HCT116 (cell line): ENCODE results near the gene C1orf122.

Source experiments
- CTCF ChIP-seq, 3 experiments: fragments of 200-600 bp in 1 of 3; sonication (generic) in 1 of 3; IDR thresholded peaks in 2 of 3; conservative IDR thresholded peaks in 1 of 3; 2 replicates each; pipeline ENCODE4 v1.5.1; 2012 to 2017; ENCODE audit warnings: low read depth in 2 of 3, low read length in 2 of 3, antibody characterized with exemption in 1 of 3, borderline replicate concordance in 1 of 3, control low read depth in 1 of 3, mild to moderate bottlenecking in 1 of 3, mixed read lengths in 1 of 3, mixed run types in 1 of 3, moderate library complexity in 1 of 3; ENCODE audit not compliant: insufficient read depth in 1 of 3
- EZH2 ChIP-seq: fragments of 200-600 bp; sonication (generic); IDR thresholded peaks from 2 replicates; pipeline ENCODE4 v1.6.1; 2017; ENCODE audit warnings: antibody characterized with exemption, mixed run types
- JUND ChIP-seq: IDR thresholded peaks from 2 replicates; pipeline ENCODE4 v1.6.1; 2012
- RAD21 ChIP-seq: IDR thresholded peaks from 2 replicates; pipeline ENCODE4 v1.6.1; 2012; ENCODE audit warnings: low read depth, mild to moderate bottlenecking
- YY1 ChIP-seq: IDR thresholded peaks from 2 replicates; pipeline ENCODE4 v1.6.1; 2011; ENCODE audit warnings: low read length, low read depth, moderate library complexity, mild to moderate bottlenecking; ENCODE audit not compliant: insufficient replicate concordance; ENCODE audit errors: extremely low read depth
- TF ChIP-seq, protein P1 (sequence below): IDR thresholded peaks from 2 replicates; pipeline ENCODE4 v1.6.1; 2012

GRCh38 chr1:37811027-37811655 lies 3.6 kb downstream of the C1orf122 start:
- TF ChIP-seq, protein P1, sequence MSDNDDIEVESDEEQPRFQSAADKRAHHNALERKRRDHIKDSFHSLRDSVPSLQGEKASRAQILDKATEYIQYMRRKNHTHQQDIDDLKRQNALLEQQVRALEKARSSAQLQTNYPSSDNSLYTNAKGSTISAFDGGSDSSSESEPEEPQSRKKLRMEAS = no peak; the same call in 1 of the 2 replicates
- no peak for TF ChIP-seq EZH2
- TF ChIP-seq CTCF (IDR thresholded peaks at IDR 0.05 in 2 of 3, conservative IDR thresholded peaks at IDR 0.05 in 1 of 3; ENCODE audit: borderline replicate concordance in 1 of 3, insufficient read depth in 1 of 3, low read depth in 2 of 3, low read length in 2 of 3) = peak; percentile 47 to 96 (median 94); a peak in 5 of 6 replicates
- TF ChIP-seq YY1 = no peak
- TF ChIP-seq JUND = no peak
- TF ChIP-seq RAD21 = peak; percentile 60
